Bronchial epithelial cell (primary cell): ENCODE data around the gene TMEM242. TPM values are rescaled to one million over a fixed set of nuclear protein-coding genes. Genes with fewer than 3 reads are reported as not detected.
A peak's percentile ranks its signal among the peaks of the same experiment; 100 is the strongest.
"Not testable (repeated sequence)": the region's sequence is repeated elsewhere in the genome, so short reads cannot be mapped to it uniquely, and the experiment has no call there.

Source experiments
- DNase-seq: peaks from one replicate; pipeline ENCODE4 v3.0.0-alpha.2; 2010; ENCODE audit warnings: low read depth
- FAIRE-seq: peaks from 2 replicates; lab custom pipeline; 2011; peaks lifted over from hg19 to GRCh38; lab: Jason Lieb, UNC
- H3K27me3 ChIP-seq: 2 replicates; pipeline ENCODE4 v1.5.1; 2011; ENCODE audit warnings: low read length; ENCODE audit not compliant: control insufficient read depth, insufficient read depth
- H3K36me3 ChIP-seq: 2 replicates; pipeline ENCODE4 v1.5.1; 2011; ENCODE audit warnings: low read length; ENCODE audit not compliant: control insufficient read depth, insufficient read depth
- H3K4me3 ChIP-seq: 2 replicates; pipeline ENCODE4 v1.5.1; 2011; ENCODE audit warnings: mild to moderate bottlenecking, low read depth, low read length, control low read depth
- total RNA-seq: library from RNA; depleted of rRNA; stranded (reverse); fragments of >200 nt; gene quantifications from 2 replicates; pipeline ENCODE4 v1.2.1, GENCODE V29; 2014
- TF ChIP-seq, protein P1 (sequence below): IDR thresholded peaks from 2 replicates; pipeline ENCODE4 v1.5.1; 2011; ENCODE audit warnings: mild to moderate bottlenecking, moderate library complexity, low read length, control low read depth, inconsistent platforms; ENCODE audit not compliant: insufficient read depth, severe bottlenecking

The TMEM242 gene
- total RNA-seq, 1 donor from 2014 or later, result 7.1 TPM

GRCh38 chr6:157312757-157313156 lies 10.6 kb downstream of the TMEM242 start:
- H3K4me3 ChIP-seq, result no peak overlapping the region
- TF ChIP-seq, protein P1, sequence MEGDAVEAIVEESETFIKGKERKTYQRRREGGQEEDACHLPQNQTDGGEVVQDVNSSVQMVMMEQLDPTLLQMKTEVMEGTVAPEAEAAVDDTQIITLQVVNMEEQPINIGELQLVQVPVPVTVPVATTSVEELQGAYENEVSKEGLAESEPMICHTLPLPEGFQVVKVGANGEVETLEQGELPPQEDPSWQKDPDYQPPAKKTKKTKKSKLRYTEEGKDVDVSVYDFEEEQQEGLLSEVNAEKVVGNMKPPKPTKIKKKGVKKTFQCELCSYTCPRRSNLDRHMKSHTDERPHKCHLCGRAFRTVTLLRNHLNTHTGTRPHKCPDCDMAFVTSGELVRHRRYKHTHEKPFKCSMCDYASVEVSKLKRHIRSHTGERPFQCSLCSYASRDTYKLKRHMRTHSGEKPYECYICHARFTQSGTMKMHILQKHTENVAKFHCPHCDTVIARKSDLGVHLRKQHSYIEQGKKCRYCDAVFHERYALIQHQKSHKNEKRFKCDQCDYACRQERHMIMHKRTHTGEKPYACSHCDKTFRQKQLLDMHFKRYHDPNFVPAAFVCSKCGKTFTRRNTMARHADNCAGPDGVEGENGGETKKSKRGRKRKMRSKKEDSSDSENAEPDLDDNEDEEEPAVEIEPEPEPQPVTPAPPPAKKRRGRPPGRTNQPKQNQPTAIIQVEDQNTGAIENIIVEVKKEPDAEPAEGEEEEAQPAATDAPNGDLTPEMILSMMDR, result no peak
- peaks cover 14% of the 10 kb centered on the region for H3K36me3 ChIP-seq
- DNase-seq (no peak), FAIRE-seq (peak; percentile 99)
- no peaks in the 10 kb centered on the region for H3K27me3 ChIP-seq

- peaks cover 14% of the 10 kb centered on the region for H3K36me3 ChIP-seq
- H3K27me3 ChIP-seq, H3K4me3 ChIP-seq, DNase-seq: not testable (repeated sequence)
- FAIRE-seq, result peak; percentile 99
Measured at GRCh38 chr6:157310693-157311092, 12.6 kb downstream of the TMEM242 start.

GRCh38 chr6:157307661-157308060 lies 15.7 kb downstream of the TMEM242 start:
- Histone ChIP-seq H3K36me3 (peaks cover 5% of the 10 kb centered on the region), H3K27me3 (no peaks in the 10 kb centered on the region), H3K4me3 (no peak overlapping the region)
- FAIRE-seq, result no peak
- TF ChIP-seq, protein P1, result no peak
- no peak for DNase-seq

DNA sequence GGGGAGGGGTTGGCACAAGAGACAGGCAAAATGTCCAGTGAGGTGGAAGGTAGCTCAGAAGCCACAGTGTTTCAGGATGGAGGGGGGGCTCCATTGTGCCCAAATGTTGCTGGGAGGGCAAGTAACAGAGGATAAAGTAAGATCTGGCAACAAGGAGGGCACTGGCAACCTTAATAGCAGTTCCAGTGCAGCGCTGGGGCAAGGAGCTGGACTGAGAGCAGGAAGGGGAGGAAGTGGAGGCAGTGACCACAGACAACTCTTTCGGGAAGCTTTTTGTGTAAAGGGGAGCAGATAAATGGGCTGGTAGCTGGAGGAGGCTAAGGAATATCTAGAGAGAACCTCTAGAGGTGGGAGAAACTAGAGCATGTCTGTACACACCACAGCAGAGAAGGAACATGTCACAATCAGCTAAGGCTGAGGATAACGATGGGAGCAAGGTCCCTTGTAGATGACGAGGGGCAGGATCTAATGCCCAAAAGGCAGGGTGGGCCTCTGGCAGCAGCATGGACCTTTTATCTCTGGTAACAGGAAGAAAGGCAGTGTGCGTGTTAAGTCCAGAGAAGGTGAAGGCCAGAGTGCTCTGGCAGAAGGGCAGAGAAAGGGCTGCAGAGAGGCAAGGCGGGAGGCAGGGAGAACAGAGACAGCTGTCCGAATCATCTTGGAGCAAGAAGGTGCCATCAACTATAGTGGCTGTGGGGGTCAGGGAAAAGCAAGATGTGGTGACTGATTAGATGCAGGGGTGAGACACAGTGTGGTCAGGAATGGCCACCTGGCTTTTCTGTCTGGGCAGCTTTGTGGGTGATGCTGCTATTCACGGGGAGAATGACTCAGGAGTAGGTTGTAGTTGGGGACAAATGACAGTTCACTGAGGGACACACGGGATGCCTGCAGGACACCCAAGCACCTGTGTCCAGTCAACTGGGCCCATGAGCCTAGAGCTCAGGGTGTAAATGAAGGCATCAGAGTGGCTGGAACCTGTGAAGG lies 17.4 kb downstream of the TMEM242 start:
- H3K4me3 ChIP-seq, result no peak overlapping the region
- DNase-seq, result no peak
- no peaks in the 10 kb centered on the region for H3K27me3 ChIP-seq
- FAIRE-seq, result no peak
- TF ChIP-seq, protein P1, result no peak
- peaks cover 3% of the 10 kb centered on the region for H3K36me3 ChIP-seq

GRCh38 chr6:157304899-157305663 lies 18.2 kb downstream of the TMEM242 start:
- no peak for FAIRE-seq
- peak; percentile 31 for DNase-seq
- no peak overlapping the region for H3K4me3 ChIP-seq
- TF ChIP-seq, protein P1, result no peak
- H3K27me3 ChIP-seq, result no peaks in the 10 kb centered on the region
- no peaks in the 10 kb centered on the region for H3K36me3 ChIP-seq

DNA sequence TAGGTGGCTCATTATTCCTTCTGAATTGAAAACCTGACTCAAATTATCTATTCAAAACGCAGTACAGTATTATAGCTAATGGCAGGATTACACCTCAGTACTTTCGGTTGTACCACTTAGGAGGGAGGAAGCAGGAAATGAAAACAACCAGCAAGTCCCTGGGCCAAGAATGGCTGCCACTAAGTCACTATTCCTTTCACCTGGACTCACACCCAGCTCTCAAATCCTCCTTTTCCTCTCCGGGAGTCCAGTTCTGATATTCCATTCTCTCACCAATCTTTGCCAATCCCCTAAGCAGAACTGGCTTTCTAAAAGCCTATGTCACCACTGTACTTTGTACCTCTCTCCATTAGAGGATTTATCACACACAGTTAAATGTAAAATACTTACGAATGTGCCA lies 20.6 kb downstream of the TMEM242 start:
- FAIRE-seq, result no peak

More for the DNA sequence above, 20.6 kb downstream of the TMEM242 start:
- no peak for DNase-seq
- TF ChIP-seq, protein P1, result no peak
- Histone ChIP-seq H3K36me3 (no peaks in the 10 kb centered on the region), H3K4me3 (no peak overlapping the region), H3K27me3 (no peaks in the 10 kb centered on the region)
